MCF 10A (cell line): ENCODE results near the gene IFI27. TPM values are rescaled to one million over a fixed set of nuclear protein-coding genes. Genes with fewer than 3 reads are reported as not detected.
"Not testable (repeated sequence)": the region's sequence is repeated elsewhere in the genome, so short reads cannot be mapped to it uniquely, and the experiment has no call there.

Source experiments
- Bru-seq: library from RNA; stranded (reverse); fragments of 400-500 nt; gene quantifications from one replicate; lab custom pipeline; 2021; lab: Mats Ljungman, UMichigan
- BruChase-seq, 2 experiments: library from RNA; stranded (reverse); fragments of 400-500 nt; gene quantifications; one replicate each; lab custom pipeline; 2021; lab: Mats Ljungman, UMichigan
- BruUV-seq: library from RNA; stranded (reverse); fragments of 400-500 nt; replicated peaks from 2 replicates; lab custom pipeline; 2021; lab: Mats Ljungman, UMichigan
- CTCF ChIA-PET: fragments of 300-600 bp; sonication (Branson Sonifier 250); formaldehyde crosslinking; extraction: SDS; loops from one replicate; lab custom pipeline; 2021; ENCODE audit warnings: antibody characterized with exemption, inconsistent platforms; lab: Yijun Ruan, JAX
- POLR2A ChIA-PET: fragments of 300-600, 350-650 bp; sonication (Branson Sonifier 250); formaldehyde crosslinking; extraction: SDS; loops from one replicate; lab custom pipeline; 2020; ENCODE audit warnings: antibody characterized with exemption, inconsistent platforms; lab: Yijun Ruan, JAX
- DNase-seq: peaks from one replicate; pipeline ENCODE4 v3.0.0-alpha.2; 2018; ENCODE audit not compliant: unreplicated experiment
- H3K27ac Mint-ChIP-seq: one replicate; pipeline ENCODE4 v1.8.0; 2022; ENCODE audit warnings: mild to moderate bottlenecking, low read depth, mixed read lengths; ENCODE audit not compliant: unreplicated experiment
- H3K27me3 Mint-ChIP-seq: one replicate; pipeline ENCODE4 v1.8.0; 2022; ENCODE audit warnings: mixed read lengths; ENCODE audit not compliant: insufficient read depth, unreplicated experiment
- H3K36me3 Mint-ChIP-seq: one replicate; pipeline ENCODE4 v1.8.0; 2022; ENCODE audit warnings: mild to moderate bottlenecking, moderate library complexity, mixed read lengths; ENCODE audit not compliant: insufficient read depth, unreplicated experiment
- H3K4me1 Mint-ChIP-seq: one replicate; pipeline ENCODE4 v1.8.0; 2022; ENCODE audit warnings: mixed read lengths; ENCODE audit not compliant: insufficient read depth, unreplicated experiment
- H3K4me3 Mint-ChIP-seq: one replicate; pipeline ENCODE4 v1.8.0; 2022; ENCODE audit warnings: mild to moderate bottlenecking, moderate library complexity, mixed read lengths; ENCODE audit not compliant: unreplicated experiment
- H3K9me3 Mint-ChIP-seq: one replicate; pipeline ENCODE4 v1.8.0; 2022; ENCODE audit warnings: mixed read lengths; ENCODE audit not compliant: unreplicated experiment
- CTCF ChIP-seq: fragments of 200-600 bp; IDR thresholded peaks from one replicate; pipeline ENCODE4 v1.8.0; 2022; ENCODE audit warnings: antibody characterized with exemption, mild to moderate bottlenecking; ENCODE audit not compliant: unreplicated experiment
- intact Hi-C: fragments of 100-400 bp; cut with micrococcal nuclease; formaldehyde crosslinking; loops from 2 replicates; pipeline ENCODE4 v1.14.1; 2022
- long read RNA-seq: library from polyadenylated mRNA; stranded (forward); transcript quantifications from one replicate; pipeline ENCODE4 v2.0.0, GENCODE V29; 2022
- total RNA-seq: library from RNA; stranded (reverse); gene quantifications from 2 replicates; pipeline ENCODE4 v1.2.3, GENCODE V29; 2022

The IFI27 gene
- total RNA-seq (0.63 and 2.0 TPM in 2 replicates), Bru-seq, nascent RNA (percentile 31 among the genes with signal in this experiment), BruChase-seq, experiment 1, labeled RNA remaining after a 6-hour chase (percentile 49 among the genes with signal in this experiment), BruChase-seq, experiment 2, labeled RNA remaining after a 2-hour chase (percentile 42 among the genes with signal in this experiment)
- long read RNA-seq, partial matches to known transcripts = 0 of 1 reads
- long read RNA-seq, other reads (novel, unspliced or antisense) = 0 of 1 reads

GRCh38 chr14:94110552-94111181 lies at the start of gene IFI27:
Gene IFI27, plus strand, starts transcription at chr14:94110736.
- no peaks in the 10 kb centered on the region for H3K27me3 Mint-ChIP-seq
- DNase-seq = peak; percentile 79
- POLR2A ChIA-PET = interaction anchor here (0.8 to 1.3 kb wide), 3 partner anchors 12 to 30 kb away, joined by 3 to 4 read pairs (median 3); partner anchors contain the start of gene IFI27L2
- intact Hi-C loops = no loop called here
- no peak within 1 kb of the TSS for H3K4me3 Mint-ChIP-seq
- TF ChIP-seq CTCF = no peak
- H3K36me3 Mint-ChIP-seq = no peaks in the 10 kb centered on the region
- no peak within 1 kb of the TSS for H3K27ac Mint-ChIP-seq
- no TSS peak for BruUV-seq
- H3K9me3 Mint-ChIP-seq = no peaks in the 10 kb centered on the region
- CTCF ChIA-PET = interaction anchor here (0.9 to 1.0 kb wide), 2 partner anchors 21 to 74 kb away, joined by 3 to 4 read pairs; no protein-coding TSS in a partner anchor
- H3K4me1 Mint-ChIP-seq = peaks cover 33% of the 10 kb centered on the region

- H3K36me3 Mint-ChIP-seq = peaks cover 70% of the 10 kb centered on the region
- H3K27me3 Mint-ChIP-seq = no peaks in the 10 kb centered on the region
- peaks cover 8% of the 10 kb centered on the region for H3K9me3 Mint-ChIP-seq
- peak; percentile 62 for DNase-seq
- TF ChIP-seq CTCF = no peak
- CTCF ChIA-PET = interaction anchor here (2.0 kb wide), 1 partner anchor 26 kb away, joined by 7 read pairs; no protein-coding TSS in a partner anchor
- BruUV-seq = no TSS peak
- POLR2A ChIA-PET = interaction anchor here (0.7 to 4.9 kb wide), 4 partner anchors 10 to 23 kb away, joined by 3 to 29 read pairs (median 4); partner anchors contain the start of genes DDX24 and IFI27L1
- peak overlapping the region; percentile 30 for H3K4me3 Mint-ChIP-seq
- intact Hi-C loops = no loop called here
- peak overlapping the region; percentile 92 for H3K27ac Mint-ChIP-seq
- peaks cover 41% of the 10 kb centered on the region for H3K4me1 Mint-ChIP-seq
Measured at GRCh38 chr14:94062344-94062940, 48.1 kb upstream of the IFI27 start.

- no peak for TF ChIP-seq CTCF
- DNase-seq = peak; percentile 51
- intact Hi-C loops = loop anchor here (1.0 kb wide), 1 partner anchor 13 kb away; no protein-coding TSS in a partner anchor
- Mint-ChIP-seq H3K36me3 (peaks cover 46% of the 10 kb centered on the region), H3K27me3 (no peaks in the 10 kb centered on the region), H3K4me3 (peak overlapping the region; percentile 56), H3K4me1 (peaks cover 43% of the 10 kb centered on the region), H3K27ac (peak overlapping the region; percentile 78), H3K9me3 (peaks cover 28% of the 10 kb centered on the region)
- ChIA-PET POLR2A (interaction anchor here (0.7 to 4.5 kb wide), 2 partner anchors 14 to 31 kb away, joined by 3 to 36 read pairs; partner anchors contain the start of genes DDX24 and IFI27L1), CTCF (interaction anchor here (0.9 to 1.8 kb wide), 2 partner anchors 30 to 62 kb away, joined by 4 to 5 read pairs; no protein-coding TSS in a partner anchor)
- no TSS peak for BruUV-seq
Measured at GRCh38 chr14:94066089-94066676, 44.4 kb upstream of the IFI27 start.

DNA sequence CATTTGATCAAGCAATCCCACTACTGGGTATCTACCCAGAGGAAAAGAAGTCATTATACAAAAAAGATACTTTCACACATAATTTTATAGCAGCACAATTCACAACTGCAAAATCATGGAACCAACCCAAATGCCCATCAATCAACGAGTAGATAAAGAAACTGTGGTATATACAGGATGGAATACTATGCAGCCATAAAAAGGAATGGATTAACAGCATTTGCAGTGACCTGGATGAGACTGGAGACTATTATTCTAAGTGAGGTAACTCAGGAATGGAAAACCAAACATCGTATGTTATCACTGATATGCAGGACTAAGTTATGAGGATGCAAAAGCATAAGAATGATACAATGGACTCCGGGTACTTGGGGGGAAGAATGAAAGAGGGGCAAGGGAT lies 38.5 kb upstream of the IFI27 start:
- H3K27me3 Mint-ChIP-seq, H3K4me1 Mint-ChIP-seq, BruUV-seq, H3K4me3 Mint-ChIP-seq, DNase-seq, intact Hi-C loops, CTCF ChIA-PET, H3K27ac Mint-ChIP-seq: not testable (repeated sequence)
- H3K9me3 Mint-ChIP-seq = peaks cover 36% of the 10 kb centered on the region
- POLR2A ChIA-PET = interaction anchor here (1.0 kb wide), 1 partner anchor 9 kb away, joined by 5 read pairs; the partner anchor contains the start of genes DDX24 and IFI27L1
- H3K36me3 Mint-ChIP-seq = peaks cover 23% of the 10 kb centered on the region
